ENCODE data around the gene C1orf167. TPM values are rescaled to one million over a fixed set of nuclear protein-coding genes. Genes with fewer than 3 reads are reported as not detected.

Gene C1orf167
- total and polyA plus RNA-seq, 2 donors (not counting 1 experiment from before 2014, with no cell fraction given), result not detected

GRCh38 chr1:11825131-11825530 lies 63.1 kb downstream of the C1orf167 start:
- no peak overlapping the region for H3K27ac Mint-ChIP-seq
- H3K27me3 Mint-ChIP-seq, result no peaks in the 10 kb centered on the region
- H2AFZ ChIP-seq (ENCODE audit: insufficient read depth, low read depth, low read length, poor library complexity, severe bottlenecking), result no peak overlapping the region
- H3K4me1 ChIP-seq (ENCODE audit: control insufficient read depth in 2 of 2, insufficient read depth in 2 of 2, low read length in 2 of 2), result no peaks in the 10 kb centered on the region
- peaks cover 25 to 78% of the 10 kb centered on the region in 2 experiments for H3K36me3 ChIP-seq (replicated peaks in 1 of 2; ENCODE audit: control extremely low read depth in 1 of 2, control insufficient read depth in 1 of 2, extremely low read depth in 1 of 2, insufficient read depth in 2 of 2, low read length in 1 of 2)
- H3K27ac ChIP-seq (ENCODE audit: low read length in 2 of 2), result no peak overlapping the region
- ChIA-PET POLR2A (no interaction called here), CTCF (no interaction called here)
- no peak overlapping the region for H3K4me3 Mint-ChIP-seq
- H3K4me2 ChIP-seq (replicated peaks; ENCODE audit: low read depth, low read length, poor library complexity, severe bottlenecking), result no peak overlapping the region
- no peaks in the 10 kb centered on the region for H3K27me3 ChIP-seq (replicated peaks in 1 of 4; ENCODE audit: control extremely low read depth in 1 of 4, control insufficient read depth in 3 of 4, insufficient read depth in 4 of 4, low read length in 3 of 4)
- 98% methylated on average over 7 of the region's 7 CpGs for WGBS (ENCODE audit: insufficient coverage)
- DNase-seq (no peak), ATAC-seq (ENCODE audit: low read depth) (no peak)
- H3K9me3 Mint-ChIP-seq (ENCODE audit: insufficient read depth), result no peaks in the 10 kb centered on the region
- intact Hi-C loops (cut with micrococcal nuclease), result no loop called here
- no peak overlapping the region for H3K4me3 ChIP-seq (ENCODE audit: control extremely low read depth in 1 of 5, extremely low read depth in 1 of 5, insufficient read depth in 1 of 5, low read depth in 2 of 5, low read length in 4 of 5)
- peaks cover 9% of the 10 kb centered on the region for H3K79me2 ChIP-seq (ENCODE audit: control insufficient read depth, insufficient read depth, low read length)
- H3K9ac ChIP-seq (ENCODE audit: low read length), result no peak overlapping the region
- no peak for TF ChIP-seq EZH2 (IDR thresholded peaks at IDR 0.05; ENCODE audit: borderline replicate concordance, insufficient read depth, low read depth, low read length, poor library complexity, severe bottlenecking)
- TF ChIP-seq CTCF (IDR thresholded peaks at IDR 0.05), result no peak
- H3K9me3 ChIP-seq (ENCODE audit: control extremely low read depth in 1 of 3, control insufficient read depth in 2 of 3, insufficient read depth in 1 of 3, low read length in 2 of 3), result no peaks in the 10 kb centered on the region
- no peaks in the 10 kb centered on the region for H3K4me1 Mint-ChIP-seq
- no peaks in the 10 kb centered on the region for H4K20me1 ChIP-seq (ENCODE audit: control insufficient read depth, insufficient read depth, low read length, poor library complexity, severe bottlenecking)

DNA sequence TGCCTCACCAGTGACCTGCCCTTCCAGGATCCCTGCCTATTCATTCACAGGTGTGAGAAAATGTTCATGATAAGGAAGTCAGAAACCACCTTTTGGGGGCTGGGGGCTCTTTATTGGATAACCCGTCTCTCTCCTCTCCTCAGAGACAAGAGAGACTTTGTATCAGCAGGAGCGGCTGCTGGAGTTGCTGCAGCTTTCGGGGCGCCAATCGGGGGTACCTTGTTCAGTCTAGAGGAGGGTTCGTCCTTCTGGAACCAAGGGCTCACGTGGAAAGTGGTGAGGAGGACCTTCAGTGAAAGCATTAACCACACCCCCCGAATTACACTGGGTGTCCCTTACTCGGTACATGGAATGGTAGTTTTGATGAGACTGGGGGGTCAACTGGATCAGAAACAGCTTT lies 65.0 kb downstream of the C1orf167 start:
- H3K36me3 ChIP-seq (replicated peaks in 1 of 2; ENCODE audit: control extremely low read depth in 1 of 2, control insufficient read depth in 1 of 2, extremely low read depth in 1 of 2, insufficient read depth in 2 of 2, low read length in 1 of 2), result peaks cover 18 to 85% of the 10 kb centered on the region in 2 experiments
- CTCF ChIA-PET, result no interaction called here
- 100% methylated on average over 4 of the region's 9 CpGs for WGBS (ENCODE audit: insufficient coverage)

More for the DNA sequence above, 65.0 kb downstream of the C1orf167 start:
- Mint-ChIP-seq H3K9me3 (ENCODE audit: insufficient read depth) (no peaks in the 10 kb centered on the region), H3K4me3 (no peak overlapping the region), H3K27ac (no peak overlapping the region), H3K27me3 (no peaks in the 10 kb centered on the region), H3K4me1 (no peaks in the 10 kb centered on the region)
- no peaks in the 10 kb centered on the region for H4K20me1 ChIP-seq (ENCODE audit: control insufficient read depth, insufficient read depth, low read length, poor library complexity, severe bottlenecking)
- DNase-seq (no peak), ATAC-seq (ENCODE audit: low read depth) (no peak)
- H3K4me2 ChIP-seq (replicated peaks; ENCODE audit: low read depth, low read length, poor library complexity, severe bottlenecking), result no peak overlapping the region
- H3K27ac ChIP-seq (ENCODE audit: low read length in 2 of 2), result no peak overlapping the region
- no peak overlapping the region for H3K4me3 ChIP-seq (ENCODE audit: control extremely low read depth in 1 of 5, extremely low read depth in 1 of 5, insufficient read depth in 1 of 5, low read depth in 2 of 5, low read length in 4 of 5)
- POLR2A ChIA-PET, result no interaction called here
- intact Hi-C loops (cut with micrococcal nuclease), result no loop called here
- no peaks in the 10 kb centered on the region for H3K27me3 ChIP-seq (replicated peaks in 1 of 4; ENCODE audit: control extremely low read depth in 1 of 4, control insufficient read depth in 3 of 4, insufficient read depth in 4 of 4, low read length in 3 of 4)
- H3K9me3 ChIP-seq (ENCODE audit: control extremely low read depth in 1 of 3, control insufficient read depth in 2 of 3, insufficient read depth in 1 of 3, low read length in 2 of 3), result no peaks in the 10 kb centered on the region
- H2AFZ ChIP-seq (ENCODE audit: insufficient read depth, low read depth, low read length, poor library complexity, severe bottlenecking), result no peak overlapping the region
- H3K79me2 ChIP-seq (ENCODE audit: control insufficient read depth, insufficient read depth, low read length), result peaks cover 9% of the 10 kb centered on the region
- no peak overlapping the region for H3K9ac ChIP-seq (ENCODE audit: low read length)
- H3K4me1 ChIP-seq (ENCODE audit: control insufficient read depth in 2 of 2, insufficient read depth in 2 of 2, low read length in 2 of 2), result no peaks in the 10 kb centered on the region
- TF ChIP-seq CTCF (IDR thresholded peaks at IDR 0.05), result no peak
- TF ChIP-seq EZH2 (IDR thresholded peaks at IDR 0.05; ENCODE audit: borderline replicate concordance, insufficient read depth, low read depth, low read length, poor library complexity, severe bottlenecking), result no peak
